GM19467 (cell line): Measurements from ENCODE around the gene EEA1.
"Not testable (repeated sequence)": the region's sequence is repeated elsewhere in the genome, so short reads cannot be mapped to it uniquely, and the experiment has no call there.

Experiments used
- ATAC-seq: cut with Tn5 transposase; IDR thresholded peaks from one replicate; pipeline ENCODE4 v1.9.1; 2021; ENCODE audit warnings: mild to moderate bottlenecking, moderate library complexity; ENCODE audit not compliant: unreplicated experiment

Gene EEA1

DNA sequence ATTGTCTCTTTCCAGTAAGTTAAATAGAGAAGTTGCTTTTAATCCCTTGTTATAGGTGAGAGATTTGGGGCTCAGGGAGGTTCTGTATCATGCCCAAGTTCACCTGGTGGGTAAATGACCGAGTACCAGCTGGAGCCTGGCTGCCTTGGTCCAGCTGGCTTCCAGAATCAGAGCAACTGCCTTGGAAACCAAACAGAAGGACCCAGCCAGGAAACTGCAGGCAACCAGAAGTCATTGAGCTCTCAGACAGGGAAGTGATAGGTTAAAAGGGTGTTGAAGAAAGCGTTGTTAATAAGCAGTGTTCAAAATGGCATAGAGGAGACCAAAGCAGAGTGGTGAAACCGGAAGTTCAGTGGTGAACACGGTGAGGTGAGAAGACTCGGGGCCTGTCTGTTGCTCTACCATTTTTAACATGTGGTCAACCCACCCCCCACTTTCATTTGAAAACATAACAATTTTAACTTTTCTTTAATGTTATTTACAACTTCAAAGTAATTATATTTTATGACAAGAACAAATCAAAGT, 171.4 kb downstream of the EEA1 start:
- ATAC-seq = no peak

DNA sequence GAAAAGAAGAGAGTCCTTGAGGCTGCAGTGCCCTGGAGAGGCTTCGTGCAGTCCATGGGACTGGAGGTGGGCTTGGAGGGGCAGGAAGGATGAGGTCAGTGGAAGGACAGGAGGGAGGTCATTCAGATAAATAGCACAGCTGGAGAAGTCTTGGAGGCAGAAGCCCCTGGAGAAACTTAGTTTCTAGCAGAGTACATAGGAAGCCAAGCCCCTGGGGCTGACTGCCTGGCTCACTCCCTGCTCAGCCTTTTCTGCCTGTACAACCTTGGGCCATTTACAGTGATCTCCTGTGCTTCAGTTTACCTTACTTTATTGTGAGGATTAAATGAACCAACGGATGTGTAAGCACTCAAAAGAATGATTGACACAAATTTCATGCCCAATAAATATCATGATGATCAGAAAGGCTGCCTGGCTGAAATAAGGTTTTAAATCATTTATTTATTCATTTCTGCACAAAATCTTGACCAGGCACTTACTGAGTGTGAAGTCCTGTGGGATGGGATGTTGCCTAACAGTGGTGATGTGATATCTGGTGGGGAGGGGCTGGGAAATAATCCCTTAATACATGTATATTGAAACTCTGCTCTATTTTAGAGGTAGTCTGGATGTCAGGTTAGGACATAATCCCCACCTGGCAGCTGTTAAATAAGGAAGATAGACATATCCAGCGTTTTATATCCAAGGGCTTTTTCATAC, 172.0 kb downstream of the EEA1 start:
- no peak for ATAC-seq

DNA sequence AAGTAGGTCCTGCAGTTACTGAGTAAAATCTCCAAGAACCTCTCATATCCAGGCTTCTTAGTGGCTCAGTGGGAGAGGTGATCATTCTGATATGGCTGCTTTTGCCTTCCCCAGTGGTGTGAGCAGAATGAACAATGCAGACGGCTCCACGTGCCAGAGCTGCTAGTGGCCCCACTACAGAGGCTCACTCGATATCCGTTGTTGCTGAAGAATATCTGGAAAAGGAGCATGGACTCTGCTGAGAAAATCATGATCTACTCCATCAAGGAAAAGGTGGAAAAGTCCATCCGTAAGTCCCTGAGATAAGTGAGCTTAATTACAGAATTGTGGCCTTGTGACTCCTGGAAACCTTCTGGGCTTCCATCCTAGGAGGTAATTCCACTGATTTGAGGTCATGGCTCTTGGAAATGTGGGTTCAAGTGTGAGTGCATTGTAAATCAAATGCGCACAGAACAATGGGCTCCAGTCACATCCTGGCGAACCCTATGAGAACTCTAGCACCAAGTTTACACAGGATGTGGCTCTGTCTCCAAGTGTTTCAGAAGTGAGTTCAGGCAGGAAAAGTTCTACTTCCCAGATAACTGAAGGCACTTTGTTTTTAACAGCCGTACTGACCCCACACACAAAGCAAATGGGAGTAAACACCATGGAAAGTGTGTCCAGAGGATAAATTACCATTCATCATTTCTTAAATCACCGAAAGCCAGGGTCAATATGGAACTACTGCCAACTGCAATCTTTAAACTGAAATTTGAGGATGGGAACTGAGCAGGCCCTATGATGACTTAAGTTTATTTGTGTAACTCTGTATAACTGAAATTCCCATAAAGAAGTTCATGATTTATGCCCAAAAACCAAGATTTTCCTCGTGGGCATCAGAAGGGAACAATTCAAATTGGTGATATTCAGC, 174.9 kb downstream of the EEA1 start:
- ATAC-seq = no peak

DNA sequence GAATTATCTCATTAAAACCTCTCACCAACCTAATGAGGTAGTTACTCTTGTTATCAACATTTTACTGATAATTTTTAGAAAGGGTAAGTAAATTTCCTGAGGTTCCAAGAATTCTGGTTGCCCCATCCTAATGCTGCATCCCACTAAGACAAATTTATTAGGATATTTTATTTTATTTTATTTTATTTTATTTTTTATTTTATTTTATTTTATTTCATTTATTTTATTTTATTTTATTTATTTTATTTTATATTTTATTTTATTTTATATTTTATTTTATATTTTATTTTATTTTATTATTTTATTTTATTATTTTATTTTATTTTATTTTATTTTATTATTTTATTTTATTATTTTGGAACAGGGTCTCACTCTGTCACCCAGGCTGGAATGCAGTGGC, 179.4 kb downstream of the EEA1 start:
- ATAC-seq = not testable (repeated sequence)

DNA sequence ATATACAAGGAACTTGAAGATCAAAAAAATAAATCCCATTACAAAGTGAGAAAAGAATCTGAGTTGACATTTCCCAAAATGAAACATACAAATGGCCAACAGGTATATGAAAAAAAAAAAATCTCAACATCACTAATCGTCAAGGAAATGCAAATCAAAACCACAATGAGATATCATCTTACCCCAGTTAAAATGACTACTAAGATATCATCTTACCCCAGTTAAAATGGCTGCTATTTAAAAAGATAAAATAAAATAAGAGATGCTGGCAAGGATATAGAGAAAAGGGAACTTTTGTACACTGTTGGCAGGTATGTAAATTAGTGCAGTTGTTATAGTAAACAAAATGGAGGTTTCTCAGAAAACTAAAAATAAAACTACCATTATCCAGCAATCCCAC, 181.9 kb downstream of the EEA1 start:
- no peak for ATAC-seq

DNA sequence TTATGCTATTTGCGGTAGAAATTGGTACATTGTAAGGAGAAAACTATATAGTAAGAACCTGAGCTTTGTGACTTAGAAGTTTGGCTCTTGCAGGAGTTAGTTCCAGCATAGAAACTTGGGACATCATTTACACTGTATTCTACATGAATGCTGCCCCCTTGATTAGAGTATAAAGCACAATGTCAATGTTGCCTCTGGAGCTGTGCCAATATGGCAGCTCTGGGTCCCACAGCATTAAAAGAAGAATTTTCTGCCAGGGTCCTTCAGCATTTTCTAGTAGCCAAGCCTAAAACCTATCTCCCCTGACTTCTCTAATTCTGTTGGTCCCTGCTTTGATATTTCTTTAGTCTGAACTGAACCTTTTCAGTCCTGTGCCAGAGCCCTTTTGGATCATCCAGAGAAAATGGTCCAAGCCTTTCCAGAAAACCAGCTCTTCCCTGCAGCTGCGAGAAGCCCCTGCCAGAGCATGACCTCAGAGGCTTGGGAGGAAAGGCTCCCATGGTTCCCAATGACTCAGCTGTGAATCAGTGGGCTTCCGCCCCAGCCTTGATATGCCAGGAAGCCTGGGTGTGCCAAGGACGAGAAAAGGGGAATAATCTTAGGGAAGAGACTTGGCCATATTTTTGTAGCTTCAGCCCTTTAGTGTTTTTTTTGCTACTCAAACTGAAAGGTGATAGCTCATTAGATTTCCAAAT, 183.1 kb downstream of the EEA1 start:
- no peak for ATAC-seq

DNA sequence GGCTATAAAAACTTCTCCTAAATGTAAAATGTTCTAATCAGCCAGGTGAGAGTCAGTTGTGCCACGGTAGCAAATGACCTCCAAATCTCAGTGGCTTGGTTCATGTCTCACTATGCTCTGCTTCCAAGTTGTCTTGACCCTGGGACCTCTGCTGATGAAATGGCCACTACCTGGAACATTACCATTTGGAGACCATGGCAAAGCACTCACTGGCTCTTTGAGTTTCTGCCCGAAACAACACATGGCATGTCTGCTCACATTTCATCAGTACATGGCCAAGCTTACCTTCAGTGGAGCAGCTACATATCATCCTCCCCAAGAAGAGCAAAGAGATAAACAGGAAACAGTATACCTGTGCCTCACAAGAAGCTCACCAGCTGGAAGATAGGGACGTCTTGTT, 186.1 kb downstream of the EEA1 start:
- no peak for ATAC-seq

DNA sequence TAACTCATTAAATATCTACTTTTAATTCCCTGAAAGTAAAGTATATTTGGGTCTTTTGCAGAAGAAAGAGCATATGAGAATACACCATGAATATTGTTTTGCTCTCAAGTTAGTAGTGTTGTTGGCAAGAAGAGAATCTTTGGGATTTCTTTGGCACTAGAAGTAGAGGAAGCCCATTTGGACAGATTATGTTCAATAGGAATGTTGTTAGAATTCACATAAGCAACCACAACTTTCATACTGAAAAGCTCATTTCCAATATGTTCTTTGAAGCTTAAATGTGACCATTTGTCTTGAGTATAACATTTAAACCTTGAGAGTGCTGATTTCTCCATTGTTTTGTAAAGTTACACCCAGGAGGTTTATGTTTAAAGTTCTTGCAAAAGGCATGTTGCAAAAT, 188.7 kb downstream of the EEA1 start:
- no peak for ATAC-seq

DNA sequence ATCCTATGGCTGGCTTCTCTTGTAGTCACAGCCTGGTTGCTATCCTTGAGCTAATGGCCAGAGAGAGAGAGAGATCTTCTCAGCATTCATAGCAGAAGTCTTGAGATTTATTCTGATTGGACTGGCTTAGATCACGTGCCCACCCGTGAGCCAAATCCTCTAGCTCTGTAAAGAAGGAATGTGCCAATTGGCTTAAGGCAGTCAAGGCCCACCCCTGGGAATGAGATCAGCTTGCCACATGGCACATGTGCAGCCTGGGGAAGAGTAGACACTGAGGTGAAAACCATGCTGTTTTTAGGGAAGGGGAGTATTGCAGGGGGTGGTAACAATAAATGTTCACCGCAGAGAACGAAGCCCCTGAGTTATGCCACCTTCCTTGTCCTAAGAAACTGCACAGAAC, 190.0 kb downstream of the EEA1 start:
- no peak for ATAC-seq

DNA sequence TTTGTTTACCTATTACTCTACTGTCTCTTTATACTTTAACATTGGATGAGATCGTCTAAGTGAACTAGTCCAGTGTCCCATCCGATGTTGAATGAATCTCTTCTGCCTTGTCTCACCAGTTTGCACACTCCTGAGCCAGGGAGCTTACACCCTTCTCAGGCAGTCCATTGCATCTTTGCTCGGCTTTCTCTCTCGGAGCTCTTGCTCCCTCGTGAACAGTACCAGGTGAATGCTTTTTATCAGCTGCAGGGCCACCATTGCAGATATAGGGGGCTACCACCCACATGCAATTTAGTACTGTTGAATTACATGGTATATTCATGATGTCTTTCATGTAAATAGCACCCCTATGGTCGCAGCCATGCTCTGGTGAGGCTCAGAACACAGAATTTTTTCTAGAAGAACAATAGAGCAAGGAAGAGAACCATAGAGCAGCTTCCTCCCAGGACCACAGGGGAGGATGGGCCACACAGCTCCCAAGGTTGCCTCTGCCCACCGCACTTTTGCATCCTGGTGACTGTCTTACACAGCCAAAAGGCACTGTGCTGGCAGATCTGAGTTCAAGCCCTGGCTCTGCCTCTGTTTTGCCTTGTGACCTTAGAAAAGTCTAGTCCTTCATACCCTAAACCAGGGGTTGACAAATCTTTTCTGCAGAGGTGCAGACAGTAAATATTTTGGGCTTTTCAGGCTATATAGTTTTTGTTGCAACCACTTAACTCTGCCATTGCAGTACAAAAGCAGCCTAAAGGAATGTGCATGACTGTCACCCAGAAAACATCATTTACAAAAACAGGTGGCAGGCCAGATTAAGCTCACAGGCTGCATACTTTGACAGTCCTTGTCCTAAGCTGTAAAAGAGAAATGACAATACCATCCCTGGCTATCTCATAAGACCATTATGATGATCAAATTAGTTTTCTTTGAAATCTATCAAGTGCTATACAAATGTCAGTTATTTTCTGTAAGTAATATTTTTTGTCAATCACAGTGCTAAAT, 190.9 kb downstream of the EEA1 start:
- ATAC-seq = no peak

DNA sequence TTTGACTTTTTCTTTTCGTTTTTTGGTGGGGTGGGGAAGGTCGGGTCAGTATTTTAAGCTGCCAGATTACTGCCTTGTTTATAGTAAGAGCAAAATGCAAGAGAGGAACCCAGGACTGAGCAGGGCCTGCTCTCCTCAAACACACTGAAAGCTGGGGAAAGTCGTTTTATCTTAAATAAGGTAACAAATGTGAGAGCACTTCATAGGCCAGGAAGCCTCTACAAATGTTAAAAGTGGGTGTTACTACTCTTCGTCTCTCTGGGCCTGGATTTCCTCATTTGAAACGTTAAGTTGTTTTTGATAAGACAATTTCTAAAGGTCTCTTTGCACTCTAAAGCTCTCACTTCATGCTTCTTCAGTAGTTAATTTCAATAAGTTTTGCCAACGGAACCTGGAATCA, 192.5 kb downstream of the EEA1 start:
- ATAC-seq = no peak

DNA sequence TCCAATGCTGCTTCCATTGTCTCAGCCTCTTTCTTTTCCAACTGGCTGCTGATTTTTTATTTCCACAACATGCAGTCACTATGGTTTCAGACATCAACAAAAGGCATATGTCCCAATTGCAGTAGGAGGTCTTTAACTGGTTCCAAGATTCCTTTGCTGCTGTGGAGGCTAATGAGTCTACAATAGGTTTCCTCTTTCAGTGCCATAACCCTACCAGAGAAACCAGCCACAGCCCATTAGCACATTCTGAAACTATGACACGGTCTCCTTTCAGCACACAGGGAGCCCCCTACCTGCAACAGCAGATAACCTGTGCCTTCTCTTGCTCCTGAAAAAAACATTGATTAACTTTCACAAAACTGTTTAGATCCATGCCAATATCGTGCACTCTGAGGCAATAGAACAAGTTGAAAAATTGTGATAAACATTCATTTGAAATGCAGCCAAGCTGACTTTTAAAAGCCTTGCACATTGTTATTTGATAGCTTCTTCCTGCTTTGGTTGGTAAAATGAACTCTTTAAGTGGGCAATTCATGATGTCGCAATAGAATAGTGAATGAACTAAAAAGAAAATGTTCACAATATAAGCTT, 193.9 kb downstream of the EEA1 start:
- ATAC-seq = no peak

DNA sequence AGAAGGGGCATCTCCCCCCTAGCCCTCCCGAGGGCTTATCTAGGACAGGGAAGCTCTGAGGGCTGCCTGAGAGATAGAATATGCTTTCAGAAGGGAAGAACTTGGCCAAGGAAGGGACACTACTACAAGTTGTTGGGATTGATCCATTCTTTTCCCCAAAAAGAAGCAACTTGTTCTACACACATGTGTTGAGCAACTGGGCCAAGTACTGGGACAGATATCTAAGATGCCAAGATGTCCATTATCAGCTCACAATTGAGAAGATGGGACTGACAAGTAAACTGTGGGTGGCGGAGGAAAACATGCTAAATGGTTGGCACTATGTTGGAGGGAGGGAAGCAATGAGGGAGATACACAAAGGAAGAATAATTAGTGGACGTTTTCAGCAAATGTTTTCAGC, 195.4 kb downstream of the EEA1 start:
- no peak for ATAC-seq

DNA sequence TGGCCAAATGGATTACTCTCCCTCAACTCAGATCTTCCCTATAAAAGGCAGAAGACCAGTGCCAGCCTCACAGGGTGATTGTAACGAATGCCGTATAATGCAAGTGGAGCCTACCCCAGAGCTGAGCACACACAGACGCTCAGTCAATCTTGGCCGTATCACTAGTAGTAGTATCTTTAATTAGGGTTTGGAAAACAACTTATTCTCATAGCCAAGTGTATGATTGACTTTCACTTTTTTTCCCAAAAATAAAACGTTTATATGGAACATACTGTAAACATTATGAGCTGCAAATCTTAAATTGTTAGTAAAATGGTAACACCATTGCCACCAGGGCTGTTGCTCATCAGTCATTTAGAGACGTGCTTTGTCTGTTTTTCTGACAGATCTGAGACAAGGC, 195.9 kb downstream of the EEA1 start:
- no peak for ATAC-seq

DNA sequence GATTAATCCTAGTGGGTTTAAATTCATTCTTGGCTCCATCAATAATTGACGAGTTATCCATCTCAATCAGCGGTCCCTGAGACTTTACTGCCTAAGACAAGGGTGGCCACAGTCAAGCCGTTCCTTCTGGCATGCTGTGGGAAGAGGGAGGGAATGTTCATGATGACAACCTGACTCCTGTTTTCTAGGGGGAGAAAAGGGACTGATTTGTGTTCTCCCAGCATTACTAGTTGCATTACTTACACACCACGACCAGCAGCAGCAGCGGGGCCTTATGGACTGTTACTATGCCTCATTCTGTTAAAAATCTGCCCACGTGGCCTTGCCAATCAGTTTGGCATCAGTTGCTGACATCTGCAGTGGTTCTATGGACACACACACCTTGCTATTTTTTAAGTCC, 196.4 kb downstream of the EEA1 start:
- ATAC-seq = no peak

DNA sequence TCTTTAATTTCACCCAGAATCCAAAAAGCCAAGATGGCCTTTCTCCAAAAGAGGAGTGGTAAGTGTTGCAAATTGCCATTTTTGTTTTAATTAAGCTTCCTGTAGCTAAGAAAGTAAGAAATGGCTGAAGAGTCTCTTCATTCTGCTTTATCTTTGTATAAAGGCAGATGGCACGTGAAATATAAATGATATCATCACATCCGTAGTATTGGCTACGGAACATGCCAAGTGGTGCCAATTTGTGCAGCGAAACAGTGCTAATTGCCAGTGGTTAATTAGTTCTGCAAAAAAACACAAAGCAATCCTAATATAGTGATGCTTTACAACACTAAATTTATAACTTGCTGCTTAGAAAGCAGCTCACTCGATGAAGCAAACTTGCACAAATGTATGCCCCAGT, 196.9 kb downstream of the EEA1 start:
- no peak for ATAC-seq

DNA sequence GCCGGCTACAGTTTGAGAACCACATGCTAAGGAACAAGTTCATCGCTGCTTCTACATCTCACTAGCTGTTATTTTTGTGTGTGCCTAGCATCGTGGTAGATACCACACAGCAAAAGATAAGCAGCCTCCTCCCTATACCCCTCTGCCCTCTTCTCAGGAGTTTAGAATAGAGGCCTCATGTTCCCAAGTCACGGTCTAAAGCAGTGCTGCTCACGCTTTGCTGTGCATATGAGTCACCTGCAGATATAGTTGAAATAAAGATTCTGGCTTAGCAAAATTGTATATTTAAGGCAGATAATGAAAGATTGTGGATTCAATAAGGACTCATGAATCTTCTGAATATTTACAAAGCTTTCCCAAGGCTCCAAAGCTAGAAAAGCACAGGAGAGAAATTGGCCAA, 198.3 kb downstream of the EEA1 start:
- ATAC-seq = no peak

DNA sequence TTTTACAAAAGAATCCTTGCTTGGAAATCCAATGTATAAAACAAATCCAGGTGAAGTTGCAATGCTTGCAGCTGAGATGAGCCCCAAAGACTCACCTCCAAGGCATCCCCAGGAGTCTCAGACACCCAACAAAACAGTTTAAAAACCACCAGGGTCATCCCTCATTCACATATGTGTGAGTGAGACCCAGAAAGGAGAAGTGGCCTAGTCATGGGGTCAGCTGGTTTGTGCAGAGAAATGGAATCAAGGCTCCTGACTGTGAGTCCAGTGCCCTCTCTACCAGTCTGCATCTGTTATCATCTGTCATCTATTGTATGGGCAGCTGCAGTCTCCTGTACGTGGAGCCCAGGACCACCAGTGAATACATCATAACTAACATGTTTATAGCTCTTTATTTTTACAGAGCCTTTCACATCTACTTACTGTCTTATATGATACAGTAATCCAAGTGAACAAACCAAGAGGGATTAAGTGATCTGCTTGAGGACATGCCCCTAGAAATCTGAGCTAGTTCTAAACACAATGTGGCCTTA, 199.3 kb downstream of the EEA1 start:
- ATAC-seq = no peak

DNA sequence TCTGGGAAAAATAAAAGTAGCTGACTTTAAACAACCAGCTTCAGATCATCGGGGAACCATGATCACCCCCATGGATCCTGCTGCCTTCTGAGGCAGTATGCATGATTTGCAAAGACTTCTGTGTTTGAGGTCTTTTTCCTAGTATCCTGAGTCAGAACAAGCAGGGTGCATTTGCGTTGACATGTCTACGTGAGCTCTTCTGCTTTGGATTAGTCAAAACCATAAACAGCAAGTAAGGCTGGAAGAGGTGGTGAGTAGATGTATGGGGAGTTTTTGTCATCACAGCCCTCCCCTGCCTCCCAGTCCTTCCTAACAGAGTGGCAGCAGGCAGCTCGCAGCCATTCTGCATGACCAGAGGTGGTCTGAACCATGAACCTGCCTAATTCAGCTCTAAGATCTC, 202.2 kb downstream of the EEA1 start:
- ATAC-seq = no peak

DNA sequence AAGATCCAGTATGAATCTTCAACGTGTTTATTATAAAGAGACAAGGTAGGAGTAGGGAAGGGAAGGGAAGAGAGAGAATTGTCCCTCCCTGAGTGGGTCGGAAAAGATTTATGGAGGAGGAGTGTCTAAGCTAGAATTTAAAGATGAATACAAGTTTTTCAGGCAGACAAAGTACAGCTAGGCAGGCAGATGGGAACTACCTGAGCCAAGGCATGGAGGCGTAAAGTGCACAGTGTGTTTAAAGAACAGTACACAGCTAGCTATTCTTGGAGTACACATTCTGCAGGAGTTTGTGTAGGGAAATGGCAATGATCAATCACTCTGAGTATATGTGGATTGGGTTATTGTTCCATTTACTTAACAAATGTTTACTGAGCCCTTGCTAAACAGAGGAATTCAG, 206.2 kb downstream of the EEA1 start:
- ATAC-seq = no peak
